GM18519 (cell line): ENCODE data around the gene C4orf50.
"Not testable (repeated sequence)": the region's sequence is repeated elsewhere in the genome, so short reads cannot be mapped to it uniquely, and the experiment has no call there.

Source experiments
- ATAC-seq: cut with Tn5 transposase; IDR thresholded peaks from one replicate; pipeline ENCODE4 v1.9.1; 2021; ENCODE audit warnings: mild to moderate bottlenecking, moderate library complexity; ENCODE audit not compliant: unreplicated experiment, low FRiP score

The C4orf50 gene

GRCh38 chr4:5995901-5996623 lies 22.2 kb downstream of the C4orf50 start:
- no peak for ATAC-seq

GRCh38 chr4:5993876-5994811 lies 24.1 kb downstream of the C4orf50 start:
- no peak for ATAC-seq

- ATAC-seq: not testable (repeated sequence)
Observed at GRCh38 chr4:5993346-5993745, 24.9 kb downstream of the C4orf50 start.

GRCh38 chr4:5992828-5993321 lies 25.4 kb downstream of the C4orf50 start:
- ATAC-seq: no peak

GRCh38 chr4:5992171-5992827 lies 25.9 kb downstream of the C4orf50 start:
- ATAC-seq: no peak

GRCh38 chr4:5991405-5991804 lies 26.8 kb downstream of the C4orf50 start:
- no peak for ATAC-seq

- ATAC-seq: no peak
Observed at GRCh38 chr4:5990446-5991160, 27.6 kb downstream of the C4orf50 start.

- ATAC-seq: no peak
Observed at GRCh38 chr4:5989236-5990225, 28.7 kb downstream of the C4orf50 start.

- ATAC-seq: no peak
Observed at GRCh38 chr4:5988086-5988845, 30.0 kb downstream of the C4orf50 start.

- ATAC-seq: no peak
Observed at GRCh38 chr4:5984843-5985242, 33.4 kb downstream of the C4orf50 start.

GRCh38 chr4:5982156-5982973 lies 35.9 kb downstream of the C4orf50 start:
- ATAC-seq: no peak

- no peak for ATAC-seq
Observed at GRCh38 chr4:5980436-5981155, 37.6 kb downstream of the C4orf50 start.

- ATAC-seq: no peak
Observed at GRCh38 chr4:5979981-5980380, 38.2 kb downstream of the C4orf50 start.

GRCh38 chr4:5976921-5977320 lies 41.3 kb downstream of the C4orf50 start:
- no peak for ATAC-seq

GRCh38 chr4:5976431-5976830 lies 41.8 kb downstream of the C4orf50 start:
- ATAC-seq: no peak

GRCh38 chr4:5974321-5974720 lies 43.9 kb downstream of the C4orf50 start:
- no peak for ATAC-seq
